WTC11 (cell line): ENCODE measurements around the gene ZC2HC1C.

ENCODE experiments used
- ETV6 ChIP-seq: sonication (generic); formaldehyde crosslinking; IDR thresholded peaks from 2 replicates; pipeline ENCODE4 v1.8.1; 2022; ENCODE audit warnings: mild to moderate bottlenecking, missing genetic modification reagents
- TEAD4 ChIP-seq: sonication (generic); formaldehyde crosslinking; IDR thresholded peaks from 2 replicates; pipeline ENCODE4 v1.8.0; 2022; ENCODE audit warnings: mild to moderate bottlenecking, missing genetic modification reagents
- TF ChIP-seq, protein P1 (sequence below): sonication (generic); formaldehyde crosslinking; IDR thresholded peaks from 2 replicates; pipeline ENCODE4 v1.8.1; 2023; ENCODE audit warnings: mild to moderate bottlenecking, missing genetic modification reagents, borderline replicate concordance

DNA sequence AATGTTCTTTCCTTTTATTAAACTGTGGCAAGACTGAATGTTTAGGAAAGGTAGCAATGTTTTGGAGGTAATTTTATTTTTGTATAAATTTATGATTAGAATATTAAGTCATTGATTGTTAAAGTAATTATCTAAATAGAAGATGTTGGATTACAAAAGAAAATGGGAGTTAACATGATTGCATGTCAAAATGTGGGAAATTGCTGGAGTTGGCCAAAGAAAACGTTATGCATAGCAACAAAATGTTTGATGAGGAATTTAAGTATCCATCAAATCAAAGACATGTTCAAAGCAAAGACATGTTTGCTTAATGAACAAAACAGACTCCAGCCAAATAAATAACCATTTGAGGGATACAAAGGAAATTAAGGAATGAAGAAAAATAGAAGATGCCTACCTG lies 15.0 kb upstream of the ZC2HC1C start:
- TF ChIP-seq TEAD4 (CRISPR knock-in tag) (no peak), ETV6 (CRISPR knock-in tag) (no peak)
- TF ChIP-seq, protein P1, sequence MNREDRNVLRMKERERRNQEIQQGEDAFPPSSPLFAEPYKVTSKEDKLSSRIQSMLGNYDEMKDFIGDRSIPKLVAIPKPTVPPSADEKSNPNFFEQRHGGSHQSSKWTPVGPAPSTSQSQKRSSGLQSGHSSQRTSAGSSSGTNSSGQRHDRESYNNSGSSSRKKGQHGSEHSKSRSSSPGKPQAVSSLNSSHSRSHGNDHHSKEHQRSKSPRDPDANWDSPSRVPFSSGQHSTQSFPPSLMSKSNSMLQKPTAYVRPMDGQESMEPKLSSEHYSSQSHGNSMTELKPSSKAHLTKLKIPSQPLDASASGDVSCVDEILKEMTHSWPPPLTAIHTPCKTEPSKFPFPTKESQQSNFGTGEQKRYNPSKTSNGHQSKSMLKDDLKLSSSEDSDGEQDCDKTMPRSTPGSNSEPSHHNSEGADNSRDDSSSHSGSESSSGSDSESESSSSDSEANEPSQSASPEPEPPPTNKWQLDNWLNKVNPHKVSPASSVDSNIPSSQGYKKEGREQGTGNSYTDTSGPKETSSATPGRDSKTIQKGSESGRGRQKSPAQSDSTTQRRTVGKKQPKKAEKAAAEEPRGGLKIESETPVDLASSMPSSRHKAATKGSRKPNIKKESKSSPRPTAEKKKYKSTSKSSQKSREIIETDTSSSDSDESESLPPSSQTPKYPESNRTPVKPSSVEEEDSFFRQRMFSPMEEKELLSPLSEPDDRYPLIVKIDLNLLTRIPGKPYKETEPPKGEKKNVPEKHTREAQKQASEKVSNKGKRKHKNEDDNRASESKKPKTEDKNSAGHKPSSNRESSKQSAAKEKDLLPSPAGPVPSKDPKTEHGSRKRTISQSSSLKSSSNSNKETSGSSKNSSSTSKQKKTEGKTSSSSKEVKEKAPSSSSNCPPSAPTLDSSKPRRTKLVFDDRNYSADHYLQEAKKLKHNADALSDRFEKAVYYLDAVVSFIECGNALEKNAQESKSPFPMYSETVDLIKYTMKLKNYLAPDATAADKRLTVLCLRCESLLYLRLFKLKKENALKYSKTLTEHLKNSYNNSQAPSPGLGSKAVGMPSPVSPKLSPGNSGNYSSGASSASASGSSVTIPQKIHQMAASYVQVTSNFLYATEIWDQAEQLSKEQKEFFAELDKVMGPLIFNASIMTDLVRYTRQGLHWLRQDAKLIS (CRISPR knock-in tag) = no peak
